ENCODE results near the gene IFNAR1. TPM values are rescaled to one million over a fixed set of nuclear protein-coding genes. Genes with fewer than 3 reads are reported as not detected.

Gene IFNAR1
- polyA plus RNA-seq, 2 of the 4 experiments (the other 2 are of a cell fraction), result 14.1 to 14.2 TPM

DNA sequence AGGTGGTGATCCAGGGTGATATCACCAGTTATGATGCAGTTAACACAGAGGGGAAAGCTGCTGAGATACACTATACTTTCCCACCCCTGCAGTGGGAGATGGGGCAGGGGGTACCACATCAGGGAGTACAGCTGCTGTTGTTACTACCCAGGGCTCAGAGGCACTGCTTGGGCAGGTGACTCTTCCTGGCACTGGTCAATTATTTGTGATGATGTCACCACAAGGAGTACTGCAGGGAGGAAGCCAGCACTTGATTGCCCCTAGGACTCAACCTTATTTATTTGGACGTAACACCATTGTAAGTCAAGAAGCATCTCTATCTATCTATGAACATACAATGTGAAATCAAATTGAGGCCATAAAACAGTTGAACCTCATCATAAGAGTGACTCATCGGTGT lies 10.1 kb downstream of the IFNAR1 start:
- no peak overlapping the region for H3K4me3 ChIP-seq
- H3K4me1 ChIP-seq, result no peaks in the 10 kb centered on the region
- ChIA-PET POLR2A (no interaction called here), CTCF (interaction anchor here (1.0 to 1.2 kb wide), 2 partner anchors 49 to 138 kb away, joined by 3 read pairs; no protein-coding TSS in a partner anchor)
- ATAC-seq (no peak), FAIRE-seq (no peak), DNase-seq (ENCODE audit: low read depth in 1 of 2, low spot score in 1 of 2) (no peak)
- H3K4me2 ChIP-seq, result no peak overlapping the region
- WGBS (ENCODE audit: missing lambda C conversion rate), result 96% methylated on average over 2 of the region's 2 CpGs
- peaks cover 11% of the 10 kb centered on the region; the same call in 1 of the 3 replicates for H3K9me3 ChIP-seq
- no peak overlapping the region for H3K27ac ChIP-seq
- TF ChIP-seq NR3C1 (IDR thresholded peaks at IDR 0.05) (no peak), HOXB13 (CRISPR knock-in tag; IDR thresholded peaks at IDR 0.05; ENCODE audit: low read depth) (no peak), HEYL (CRISPR knock-in tag; IDR thresholded peaks at IDR 0.05) (no peak), CBX2 (IDR thresholded peaks at IDR 0.05; ENCODE audit: borderline replicate concordance, low read depth) (no peak), MYC (IDR thresholded peaks at IDR 0.05; ENCODE audit: borderline replicate concordance, low read length) (no peak), HOXB5 (CRISPR knock-in tag; IDR thresholded peaks at IDR 0.05) (no peak), RFX5 (IDR thresholded peaks at IDR 0.05) (no peak), SMC3 (IDR thresholded peaks at IDR 0.05) (no peak), POLR2AphosphoS2 (conservative IDR thresholded peaks at IDR 0.05; ENCODE audit: low read length) (no peak), MAFK (IDR thresholded peaks at IDR 0.05; ENCODE audit: partially characterized antibody) (no peak), EHMT2 (IDR thresholded peaks at IDR 0.05; ENCODE audit: low read depth) (no peak), ZC3H11A (IDR thresholded peaks at IDR 0.05) (no peak), POLR2A (IDR thresholded peaks at IDR 0.05; ENCODE audit: low read length) (no peak), SREBF2 (IDR thresholded peaks at IDR 0.05) (no peak), ZFP36 (IDR thresholded peaks at IDR 0.05; ENCODE audit: borderline replicate concordance, partially characterized antibody) (no peak)
- TF ChIP-seq, protein P1, sequence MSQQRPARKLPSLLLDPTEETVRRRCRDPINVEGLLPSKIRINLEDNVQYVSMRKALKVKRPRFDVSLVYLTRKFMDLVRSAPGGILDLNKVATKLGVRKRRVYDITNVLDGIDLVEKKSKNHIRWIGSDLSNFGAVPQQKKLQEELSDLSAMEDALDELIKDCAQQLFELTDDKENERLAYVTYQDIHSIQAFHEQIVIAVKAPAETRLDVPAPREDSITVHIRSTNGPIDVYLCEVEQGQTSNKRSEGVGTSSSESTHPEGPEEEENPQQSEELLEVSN (IDR thresholded peaks at IDR 0.05; ENCODE audit: borderline replicate concordance, low read depth), result no peak
- TF ChIP-seq, protein P2, sequence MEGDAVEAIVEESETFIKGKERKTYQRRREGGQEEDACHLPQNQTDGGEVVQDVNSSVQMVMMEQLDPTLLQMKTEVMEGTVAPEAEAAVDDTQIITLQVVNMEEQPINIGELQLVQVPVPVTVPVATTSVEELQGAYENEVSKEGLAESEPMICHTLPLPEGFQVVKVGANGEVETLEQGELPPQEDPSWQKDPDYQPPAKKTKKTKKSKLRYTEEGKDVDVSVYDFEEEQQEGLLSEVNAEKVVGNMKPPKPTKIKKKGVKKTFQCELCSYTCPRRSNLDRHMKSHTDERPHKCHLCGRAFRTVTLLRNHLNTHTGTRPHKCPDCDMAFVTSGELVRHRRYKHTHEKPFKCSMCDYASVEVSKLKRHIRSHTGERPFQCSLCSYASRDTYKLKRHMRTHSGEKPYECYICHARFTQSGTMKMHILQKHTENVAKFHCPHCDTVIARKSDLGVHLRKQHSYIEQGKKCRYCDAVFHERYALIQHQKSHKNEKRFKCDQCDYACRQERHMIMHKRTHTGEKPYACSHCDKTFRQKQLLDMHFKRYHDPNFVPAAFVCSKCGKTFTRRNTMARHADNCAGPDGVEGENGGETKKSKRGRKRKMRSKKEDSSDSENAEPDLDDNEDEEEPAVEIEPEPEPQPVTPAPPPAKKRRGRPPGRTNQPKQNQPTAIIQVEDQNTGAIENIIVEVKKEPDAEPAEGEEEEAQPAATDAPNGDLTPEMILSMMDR (IDR thresholded peaks at IDR 0.05), result no peak

DNA sequence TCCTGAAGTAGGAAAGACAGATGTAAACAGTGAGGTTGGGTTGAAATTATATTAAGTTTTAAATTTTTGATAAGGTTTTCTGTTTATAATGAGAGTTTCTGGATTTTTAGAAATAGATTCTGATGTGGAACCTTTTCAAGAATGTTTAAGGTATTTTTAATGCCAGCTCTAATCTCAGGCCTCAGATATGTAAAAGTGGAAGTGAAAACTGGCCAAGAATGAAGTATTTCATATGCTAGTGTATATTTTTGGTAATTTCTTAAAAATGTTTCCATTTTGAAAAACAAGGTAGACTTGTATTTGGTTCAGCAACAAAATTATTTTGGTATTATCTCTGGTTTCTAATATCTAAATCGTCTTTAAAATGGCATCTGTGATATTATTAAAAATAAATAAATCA lies 14.4 kb downstream of the IFNAR1 start:
- no peaks in the 10 kb centered on the region for H3K4me1 ChIP-seq
- no peaks in the 10 kb centered on the region for H3K9me3 ChIP-seq
- 92% methylated on average over 1 of the region's 1 CpG for WGBS (ENCODE audit: missing lambda C conversion rate)
- ChIA-PET CTCF (interaction anchor here (5.1 kb wide), 1 partner anchor 22 kb away, joined by 21 read pairs; no protein-coding TSS in a partner anchor), POLR2A (interaction anchor here (2.0 kb wide), 1 partner anchor 14 kb away, joined by 7 read pairs; the partner anchor contains the start of gene IFNAR1)
- no peak overlapping the region for H3K4me3 ChIP-seq
- ATAC-seq, result no peak
- no peak for DNase-seq (ENCODE audit: low read depth in 1 of 2, low spot score in 1 of 2)
- H3K27ac ChIP-seq, result no peak overlapping the region
- FAIRE-seq, result no peak
- TF ChIP-seq SMC3 (IDR thresholded peaks at IDR 0.05) (no peak), ZNF302 (CRISPR knock-in tag; IDR thresholded peaks at IDR 0.05) (no peak), CHD4 (IDR thresholded peaks at IDR 0.05; ENCODE audit: borderline replicate concordance) (no peak), TFCP2L1 (CRISPR knock-in tag; IDR thresholded peaks at IDR 0.05) (no peak), RARB (CRISPR knock-in tag; IDR thresholded peaks at IDR 0.05) (no peak), CBX8 (IDR thresholded peaks at IDR 0.05) (no peak), ZFP36 (IDR thresholded peaks at IDR 0.05; ENCODE audit: borderline replicate concordance, partially characterized antibody) (no peak), JUN (IDR thresholded peaks at IDR 0.05) (no peak), TP53 (CRISPR knock-in tag; IDR thresholded peaks at IDR 0.05) (no peak)
- TF ChIP-seq, protein P3, sequence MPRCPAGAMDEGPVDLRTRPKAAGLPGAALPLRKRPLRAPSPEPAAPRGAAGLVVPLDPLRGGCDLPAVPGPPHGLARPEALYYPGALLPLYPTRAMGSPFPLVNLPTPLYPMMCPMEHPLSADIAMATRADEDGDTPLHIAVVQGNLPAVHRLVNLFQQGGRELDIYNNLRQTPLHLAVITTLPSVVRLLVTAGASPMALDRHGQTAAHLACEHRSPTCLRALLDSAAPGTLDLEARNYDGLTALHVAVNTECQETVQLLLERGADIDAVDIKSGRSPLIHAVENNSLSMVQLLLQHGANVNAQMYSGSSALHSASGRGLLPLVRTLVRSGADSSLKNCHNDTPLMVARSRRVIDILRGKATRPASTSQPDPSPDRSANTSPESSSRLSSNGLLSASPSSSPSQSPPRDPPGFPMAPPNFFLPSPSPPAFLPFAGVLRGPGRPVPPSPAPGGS (IDR thresholded peaks at IDR 0.05), result no peak
- TF ChIP-seq, protein P4, sequence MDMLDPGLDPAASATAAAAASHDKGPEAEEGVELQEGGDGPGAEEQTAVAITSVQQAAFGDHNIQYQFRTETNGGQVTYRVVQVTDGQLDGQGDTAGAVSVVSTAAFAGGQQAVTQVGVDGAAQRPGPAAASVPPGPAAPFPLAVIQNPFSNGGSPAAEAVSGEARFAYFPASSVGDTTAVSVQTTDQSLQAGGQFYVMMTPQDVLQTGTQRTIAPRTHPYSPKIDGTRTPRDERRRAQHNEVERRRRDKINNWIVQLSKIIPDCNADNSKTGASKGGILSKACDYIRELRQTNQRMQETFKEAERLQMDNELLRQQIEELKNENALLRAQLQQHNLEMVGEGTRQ (IDR thresholded peaks at IDR 0.05), result no peak
- no peak overlapping the region for H3K4me2 ChIP-seq
